HuH-7 (cell line): ENCODE results near the gene OR9A2.

ENCODE experiments used
- DNase-seq: peaks from one replicate; pipeline ENCODE4 v3.0.0; 2011; ENCODE audit warnings: low spot score

The OR9A2 gene

GRCh38 chr7:143027032-143027431 is at the start of gene OR9A2:
Gene OR9A2, minus strand, starts transcription at chr7:143027132. Its CDS starts 0 bp downstream, at chr7:143027132.
- DNase-seq = no peak

GRCh38 chr7:143074141-143074540 is 47.2 kb upstream of the OR9A2 start:
- DNase-seq = no peak

- DNase-seq = no peak
Measured at GRCh38 chr7:143073556-143073955, 46.6 kb upstream of the OR9A2 start.

GRCh38 chr7:143069912-143070500 is 43.1 kb upstream of the OR9A2 start:
- DNase-seq = no peak

- no peak for DNase-seq
Measured at GRCh38 chr7:143068446-143068845, 41.5 kb upstream of the OR9A2 start.

GRCh38 chr7:143063741-143064140 is 36.8 kb upstream of the OR9A2 start:
- DNase-seq = no peak

GRCh38 chr7:143055754-143056153 is 28.8 kb upstream of the OR9A2 start:
- DNase-seq = no peak

GRCh38 chr7:143054621-143055020 is 27.7 kb upstream of the OR9A2 start:
- no peak for DNase-seq

- no peak for DNase-seq
Measured at GRCh38 chr7:143052041-143052440, 25.1 kb upstream of the OR9A2 start, which contains the start of gene OR6V1. Gene OR6V1, plus strand, starts transcription at chr7:143052341. Its CDS starts 0 bp downstream, at chr7:143052341.

GRCh38 chr7:143050931-143051330 is 24.0 kb upstream of the OR9A2 start:
- no peak for DNase-seq

GRCh38 chr7:143049362-143049761 is 22.4 kb upstream of the OR9A2 start:
- no peak for DNase-seq

- DNase-seq = no peak
Measured at GRCh38 chr7:143048827-143049226, 21.9 kb upstream of the OR9A2 start.

GRCh38 chr7:143047326-143047725 is 20.4 kb upstream of the OR9A2 start:
- DNase-seq = no peak

GRCh38 chr7:143046426-143046851 is 19.5 kb upstream of the OR9A2 start:
- DNase-seq = peak; percentile 33

GRCh38 chr7:143043391-143043790 is 16.5 kb upstream of the OR9A2 start:
- no peak for DNase-seq

- DNase-seq = peak; percentile 50
Measured at GRCh38 chr7:143042790-143043271, 15.9 kb upstream of the OR9A2 start.

GRCh38 chr7:143042159-143042789 is 15.3 kb upstream of the OR9A2 start:
- DNase-seq = no peak

GRCh38 chr7:143041346-143041745 is 14.4 kb upstream of the OR9A2 start:
- no peak for DNase-seq

GRCh38 chr7:143040209-143040715 is 13.3 kb upstream of the OR9A2 start:
- no peak for DNase-seq

- DNase-seq = no peak
Measured at GRCh38 chr7:143038635-143039034, 11.7 kb upstream of the OR9A2 start.

GRCh38 chr7:143027683-143028082 is 751 bp upstream of the OR9A2 start:
- no peak for DNase-seq

- no peak for DNase-seq
Measured at GRCh38 chr7:143025371-143025770, 1.6 kb downstream of the OR9A2 start.

GRCh38 chr7:143023047-143023446 is 3.9 kb downstream of the OR9A2 start:
- DNase-seq = no peak

GRCh38 chr7:143018931-143019330 is 8.0 kb downstream of the OR9A2 start:
- no peak for DNase-seq
